Measurements from ENCODE around the gene POPDC2.
"Not testable (repeated sequence)": the region's sequence is repeated elsewhere in the genome, so short reads cannot be mapped to it uniquely, and the experiment has no call there.

Gene POPDC2

GRCh38 chr3:119660474-119661440, at the start of gene POPDC2:
TSS of gene POPDC2 (minus strand) at chr3:119660589. CDS start at chr3:119660423, 166 bp downstream.
- peak within 1 kb of the TSS; percentile 54 for H3K27ac Mint-ChIP-seq
- peak in 1 of 2 donors; percentile 1 for DNase-seq (ENCODE audit: low spot score in 2 of 2)
- no peak within 1 kb of the TSS for H3K4me3 Mint-ChIP-seq
- H3K36me3 Mint-ChIP-seq, result peaks cover 6% of the 10 kb centered on the region
- no peaks in the 10 kb centered on the region for H3K9me3 Mint-ChIP-seq
- no peak for ATAC-seq
- peaks cover 14% of the 10 kb centered on the region for H3K4me1 Mint-ChIP-seq

GRCh38 chr3:119703820-119704531, 43.6 kb upstream of the POPDC2 start:
- no peak for ATAC-seq
- no peak for DNase-seq (ENCODE audit: low spot score in 2 of 2)
- Mint-ChIP-seq H3K4me1 (peaks cover 27% of the 10 kb centered on the region), H3K9me3 (peaks cover 4% of the 10 kb centered on the region), H3K27ac (peak overlapping the region; percentile 68), H3K36me3 (no peaks in the 10 kb centered on the region), H3K4me3 (peak overlapping the region; percentile 68)

- peak within 1 kb of the TSS; percentile 68 for H3K27ac Mint-ChIP-seq
- no peaks in the 10 kb centered on the region for H3K36me3 Mint-ChIP-seq
- ATAC-seq, result peak; percentile 85
- peak within 1 kb of the TSS; percentile 68 for H3K4me3 Mint-ChIP-seq
- peaks cover 27% of the 10 kb centered on the region for H3K4me1 Mint-ChIP-seq
- peaks cover 4% of the 10 kb centered on the region for H3K9me3 Mint-ChIP-seq
- DNase-seq (ENCODE audit: low spot score in 2 of 2), result peak; percentile 73 to 86
Observed at GRCh38 chr3:119702530-119703527, 42.4 kb upstream of the POPDC2 start, which contains the start of gene CFAP91. TSS of gene CFAP91 (plus strand) at chr3:119703022. CDS start at chr3:119703099, 77 bp downstream.

GRCh38 chr3:119700920-119701734, 40.7 kb upstream of the POPDC2 start:
- Mint-ChIP-seq H3K9me3 (peaks cover 4% of the 10 kb centered on the region), H3K36me3 (no peaks in the 10 kb centered on the region), H3K4me1 (peaks cover 34% of the 10 kb centered on the region), H3K4me3 (peak overlapping the region; percentile 45), H3K27ac (peak overlapping the region; percentile 98)
- DNase-seq (ENCODE audit: low spot score in 2 of 2) (no peak), ATAC-seq (peak; percentile 39)

GRCh38 chr3:119700269-119700919, 40.0 kb upstream of the POPDC2 start:
- H3K27ac Mint-ChIP-seq, result peak overlapping the region; percentile 98

GRCh38 chr3:119697394-119697793, 37.0 kb upstream of the POPDC2 start:
- Mint-ChIP-seq H3K9me3 (peaks cover 4% of the 10 kb centered on the region), H3K4me1 (peaks cover 26% of the 10 kb centered on the region), H3K4me3 (no peak overlapping the region), H3K27ac (peak overlapping the region; percentile 81), H3K36me3 (no peaks in the 10 kb centered on the region)
- ATAC-seq (peak; percentile 51), DNase-seq (ENCODE audit: low spot score in 2 of 2) (no peak)

More at GRCh38 chr3:119700269-119700919, 40.0 kb upstream of the POPDC2 start:
- DNase-seq (ENCODE audit: low spot score in 2 of 2) (peak; percentile 18 to 74), ATAC-seq (peak; percentile 64)
- Mint-ChIP-seq H3K4me1 (peaks cover 34% of the 10 kb centered on the region), H3K36me3 (no peaks in the 10 kb centered on the region), H3K9me3 (peaks cover 4% of the 10 kb centered on the region), H3K4me3 (peak overlapping the region; percentile 45)

GRCh38 chr3:119695480-119695879, 35.1 kb upstream of the POPDC2 start:
- no peak for ATAC-seq
- H3K9me3 Mint-ChIP-seq, result peaks cover 4% of the 10 kb centered on the region
- no peak for DNase-seq (ENCODE audit: low spot score in 2 of 2)

GRCh38 chr3:119690043-119690656, 29.8 kb upstream of the POPDC2 start:
- no peak for ATAC-seq
- Mint-ChIP-seq H3K27ac (no peak overlapping the region), H3K4me1 (no peaks in the 10 kb centered on the region), H3K36me3 (no peaks in the 10 kb centered on the region), H3K4me3 (no peak overlapping the region), H3K9me3 (no peaks in the 10 kb centered on the region)
- DNase-seq (ENCODE audit: low spot score in 2 of 2), result no peak

More at GRCh38 chr3:119695480-119695879, 35.1 kb upstream of the POPDC2 start:
- H3K4me3 Mint-ChIP-seq, result no peak overlapping the region
- peaks cover 17% of the 10 kb centered on the region for H3K4me1 Mint-ChIP-seq
- no peak overlapping the region for H3K27ac Mint-ChIP-seq
- no peaks in the 10 kb centered on the region for H3K36me3 Mint-ChIP-seq

GRCh38 chr3:119683421-119683820, 23.0 kb upstream of the POPDC2 start:
- no peak overlapping the region for H3K4me3 Mint-ChIP-seq
- no peak overlapping the region for H3K27ac Mint-ChIP-seq
- no peak for DNase-seq (ENCODE audit: low spot score in 2 of 2)
- no peaks in the 10 kb centered on the region for H3K4me1 Mint-ChIP-seq
- ATAC-seq, result no peak
- H3K36me3 Mint-ChIP-seq, result no peaks in the 10 kb centered on the region
- H3K9me3 Mint-ChIP-seq, result no peaks in the 10 kb centered on the region

- no peak for DNase-seq (ENCODE audit: low spot score in 2 of 2)
- peaks cover 14% of the 10 kb centered on the region for H3K4me1 Mint-ChIP-seq
- H3K36me3 Mint-ChIP-seq, result peaks cover 17% of the 10 kb centered on the region
- H3K4me3 Mint-ChIP-seq, result no peak overlapping the region
- ATAC-seq, result no peak
- H3K27ac Mint-ChIP-seq, result no peak overlapping the region
- H3K9me3 Mint-ChIP-seq, result no peaks in the 10 kb centered on the region
Observed at GRCh38 chr3:119681279-119681678, 20.9 kb upstream of the POPDC2 start.

- no peak overlapping the region for H3K27ac Mint-ChIP-seq
- H3K4me1 Mint-ChIP-seq, result peaks cover 28% of the 10 kb centered on the region
- DNase-seq (ENCODE audit: low spot score in 2 of 2) (no peak), ATAC-seq (no peak)
- no peaks in the 10 kb centered on the region for H3K9me3 Mint-ChIP-seq
- H3K36me3 Mint-ChIP-seq, result peaks cover 31% of the 10 kb centered on the region
- no peak overlapping the region for H3K4me3 Mint-ChIP-seq
Observed at GRCh38 chr3:119679874-119680273, 19.5 kb upstream of the POPDC2 start.

- not testable (repeated sequence) for H3K9me3 Mint-ChIP-seq; DNase-seq (ENCODE audit: low spot score in 2 of 2); ATAC-seq
- H3K4me3 Mint-ChIP-seq, result peak overlapping the region; percentile 80
- H3K27ac Mint-ChIP-seq, result peak overlapping the region; percentile 98
- peaks cover 48% of the 10 kb centered on the region for H3K36me3 Mint-ChIP-seq
- peaks cover 28% of the 10 kb centered on the region for H3K4me1 Mint-ChIP-seq
Observed at GRCh38 chr3:119678209-119678608, 17.8 kb upstream of the POPDC2 start.

- no peak for ATAC-seq
- peaks cover 54% of the 10 kb centered on the region for H3K36me3 Mint-ChIP-seq
- no peaks in the 10 kb centered on the region for H3K9me3 Mint-ChIP-seq
Observed at GRCh38 chr3:119677641-119677934, 17.2 kb upstream of the POPDC2 start.

More at GRCh38 chr3:119677641-119677934, 17.2 kb upstream of the POPDC2 start:
- H3K4me3 Mint-ChIP-seq, result peak overlapping the region; percentile 80
- H3K27ac Mint-ChIP-seq, result peak overlapping the region; percentile 98
- H3K4me1 Mint-ChIP-seq, result peaks cover 28% of the 10 kb centered on the region
- DNase-seq (ENCODE audit: low spot score in 2 of 2), result no peak
